Muscle of leg (tissue), 11 donors: ENCODE data around the gene ZNF839. TPM values are rescaled to one million over a fixed set of nuclear protein-coding genes. Genes with fewer than 3 reads are reported as not detected.
A peak's percentile ranks its signal among the peaks of the same experiment; 100 is the strongest.
"Not testable (repeated sequence)": the region's sequence is repeated elsewhere in the genome, so short reads cannot be mapped to it uniquely, and the experiment has no call there.

ENCODE experiments used
- DNase-seq: peaks from one replicate; pipeline ENCODE4 v3.0.0; 2013
- H3K27ac ChIP-seq: one replicate; pipeline ENCODE4 v1.5.1; 2013; ENCODE audit warnings: mild to moderate bottlenecking, low read length, control low read depth
- H3K27me3 ChIP-seq: one replicate; pipeline ENCODE4 v1.6.1; 2013; ENCODE audit warnings: low read length; ENCODE audit not compliant: control insufficient read depth, insufficient read depth
- H3K36me3 ChIP-seq: one replicate; pipeline ENCODE4 v1.6.1; 2013; ENCODE audit warnings: low read length; ENCODE audit not compliant: control insufficient read depth, insufficient read depth
- H3K4me1 ChIP-seq: one replicate; pipeline ENCODE4 v1.6.1; 2013; ENCODE audit warnings: low read length; ENCODE audit not compliant: control insufficient read depth, insufficient read depth
- H3K4me3 ChIP-seq: one replicate; pipeline ENCODE4 v1.5.1; 2013; ENCODE audit warnings: low read length, control low read depth
- H3K9me3 ChIP-seq: replicated peaks from 2 replicates; pipeline ENCODE4 v1.6.1; 2013; ENCODE audit warnings: low read depth, low read length; ENCODE audit not compliant: control insufficient read depth
- WGBS: methylation state at CpG from one replicate; pipeline ENCODE4 v1.1.5; 2013; ENCODE audit warnings: missing lambda C conversion rate; ENCODE audit not compliant: insufficient coverage; 5-methylcytosine and 5-hydroxymethylcytosine counted together
- polyA plus RNA-seq, 8 donors: library from polyadenylated mRNA; unstranded; fragments of 120-200 nt; gene quantifications; one replicate each; pipeline versions ENCODE4 v1.2.1 to v1.2.3, GENCODE V29; 2013; ENCODE audit warnings: inconsistent platforms in 1 of 8, low replicate concordance in 1 of 8; ENCODE audit not compliant: insufficient read length in 8 of 8, insufficient read depth in 1 of 8
- total RNA-seq: library from RNA; stranded (reverse); fragments of 120-200 nt; gene quantifications from one replicate; pipeline ENCODE4 v1.2.4, GENCODE V29; 2013

The ZNF839 gene
- total and polyA plus RNA-seq, 9 donors: 7.7 to 12.5 (median 9.1) TPM

DNA sequence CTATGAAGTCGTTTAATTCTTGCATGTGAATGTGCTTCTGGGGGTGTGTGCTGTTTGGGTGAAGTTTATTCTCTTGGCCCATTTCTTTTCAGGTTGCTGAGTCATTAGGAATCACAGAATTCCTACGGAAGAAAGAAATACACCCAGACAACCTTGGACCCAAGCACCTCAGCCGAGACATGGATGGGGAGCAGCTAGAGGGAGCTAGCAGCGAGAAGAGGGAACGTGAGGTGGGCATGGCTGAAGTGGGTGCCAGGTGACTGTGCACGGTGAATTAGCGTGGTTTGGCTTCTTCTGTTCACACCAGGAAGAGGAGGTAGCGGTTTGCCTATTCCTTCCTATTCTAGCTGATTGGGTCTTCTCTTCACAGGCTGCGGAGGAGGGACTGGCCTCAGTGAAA, 19.2 kb downstream of the ZNF839 start:
- no peak overlapping the region for H3K27ac ChIP-seq
- 86% methylated on average over 4 of the region's 9 CpGs for WGBS

GRCh38 chr14:102341566-102341965, 22.0 kb downstream of the ZNF839 start:
- Histone ChIP-seq H3K27ac (no peak overlapping the region), H3K4me3 (no peak overlapping the region), H3K4me1 (no peaks in the 10 kb centered on the region), H3K36me3 (peaks cover 64% of the 10 kb centered on the region), H3K9me3 (no peaks in the 10 kb centered on the region), H3K27me3 (no peaks in the 10 kb centered on the region)
- DNase-seq: no peak
- WGBS: 89% methylated on average over 6 of the region's 8 CpGs

More for the DNA sequence above, 19.2 kb downstream of the ZNF839 start:
- Histone ChIP-seq H3K9me3 (no peaks in the 10 kb centered on the region), H3K36me3 (peaks cover 48% of the 10 kb centered on the region), H3K27me3 (no peaks in the 10 kb centered on the region), H3K4me3 (no peak overlapping the region), H3K4me1 (no peaks in the 10 kb centered on the region)
- DNase-seq: no peak

GRCh38 chr14:102342238-102342637, 22.7 kb downstream of the ZNF839 start:
- 86% methylated on average over 4 of the region's 5 CpGs for WGBS
- Histone ChIP-seq H3K4me1 (no peaks in the 10 kb centered on the region), H3K27me3 (no peaks in the 10 kb centered on the region), H3K27ac (no peak overlapping the region), H3K4me3 (no peak overlapping the region), H3K9me3 (no peaks in the 10 kb centered on the region), H3K36me3 (peaks cover 70% of the 10 kb centered on the region)
- DNase-seq: no peak

DNA sequence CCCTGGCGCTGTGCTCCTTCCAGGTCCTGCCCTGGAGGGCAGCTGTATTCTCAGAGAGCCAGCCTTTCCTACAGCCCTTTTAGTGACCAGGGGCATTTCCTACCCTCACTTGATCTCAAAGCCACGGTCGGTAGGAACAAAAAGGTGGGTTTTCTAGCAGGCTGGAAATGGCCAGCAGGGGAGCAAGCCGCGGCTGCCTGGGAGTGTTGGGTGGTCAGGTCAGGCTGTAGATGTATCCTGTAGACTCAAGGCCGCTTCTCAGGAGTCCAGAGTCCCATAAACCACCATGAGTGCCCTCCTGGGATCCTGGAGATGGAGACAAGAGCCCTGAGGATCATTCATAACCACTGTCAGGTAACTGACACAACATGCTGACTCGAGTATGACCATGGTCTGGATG, 24.5 kb downstream of the ZNF839 start:
- Histone ChIP-seq H3K27ac (no peak overlapping the region), H3K27me3 (no peaks in the 10 kb centered on the region), H3K9me3 (no peaks in the 10 kb centered on the region), H3K4me1 (no peaks in the 10 kb centered on the region), H3K4me3 (no peak overlapping the region), H3K36me3 (peaks cover 78% of the 10 kb centered on the region)
- DNase-seq: no peak
- WGBS: 93% methylated on average over 3 of the region's 7 CpGs

DNA sequence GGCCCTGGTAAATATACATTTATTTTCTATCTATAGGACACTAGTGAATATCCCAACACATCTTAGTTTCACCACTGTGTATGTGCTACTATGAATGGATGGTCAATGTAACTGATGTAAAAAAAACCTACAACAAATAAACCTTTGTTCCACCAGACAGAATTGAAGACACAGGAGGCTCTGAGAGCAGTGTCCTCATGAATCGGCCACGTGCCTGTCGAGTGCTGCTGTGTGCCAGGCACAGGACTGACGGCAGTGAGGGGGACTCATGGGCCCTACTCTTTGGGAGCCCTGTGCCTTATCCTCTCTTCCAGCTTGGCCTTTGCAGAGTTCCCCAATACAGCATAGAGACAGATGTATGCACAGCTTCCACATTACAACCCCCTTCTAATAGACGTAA, 24.9 kb downstream of the ZNF839 start:
- no peak for DNase-seq
- no peaks in the 10 kb centered on the region for H3K4me1 ChIP-seq
- no peak overlapping the region for H3K4me3 ChIP-seq
- 77% methylated on average over 4 of the region's 5 CpGs for WGBS
- H3K9me3 ChIP-seq: no peaks in the 10 kb centered on the region
- H3K27me3 ChIP-seq: no peaks in the 10 kb centered on the region
- H3K27ac ChIP-seq: no peak overlapping the region
- peaks cover 80% of the 10 kb centered on the region for H3K36me3 ChIP-seq

DNA sequence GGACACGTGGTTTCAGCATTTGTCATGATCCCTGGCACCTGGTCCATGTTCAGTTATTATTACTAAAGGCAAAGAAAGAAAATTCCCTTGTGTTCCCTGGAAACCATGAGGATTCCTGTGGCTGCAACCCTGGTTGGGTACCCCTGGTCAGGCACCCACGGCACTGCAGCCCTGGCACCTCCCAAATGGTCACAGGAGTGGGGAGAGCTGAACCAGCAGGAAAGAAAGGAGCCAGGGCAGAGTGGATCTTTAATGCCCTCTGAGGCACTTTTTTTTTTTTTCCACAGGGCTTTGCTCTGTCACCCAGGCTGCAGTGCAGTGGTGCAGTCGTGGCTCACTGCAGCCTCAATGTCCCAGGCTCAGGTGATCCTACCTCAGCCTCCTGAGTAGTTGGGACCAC, 25.7 kb downstream of the ZNF839 start:
- Histone ChIP-seq H3K27ac (no peak overlapping the region), H3K9me3 (no peaks in the 10 kb centered on the region), H3K4me1 (no peaks in the 10 kb centered on the region), H3K4me3 (no peak overlapping the region), H3K36me3 (peaks cover 76% of the 10 kb centered on the region), H3K27me3 (no peaks in the 10 kb centered on the region)
- no peak for DNase-seq
- WGBS: 100% methylated on average over 1 of the region's 3 CpGs

- Histone ChIP-seq H3K9me3 (no peaks in the 10 kb centered on the region), H3K4me1 (no peaks in the 10 kb centered on the region), H3K27ac (no peak overlapping the region), H3K4me3 (no peak overlapping the region), H3K36me3 (peaks cover 72% of the 10 kb centered on the region), H3K27me3 (no peaks in the 10 kb centered on the region)
- no peak for DNase-seq
- 100% methylated on average over 2 of the region's 4 CpGs for WGBS
Observed at GRCh38 chr14:102346645-102347044, 27.1 kb downstream of the ZNF839 start.

GRCh38 chr14:102348376-102348775, 28.8 kb downstream of the ZNF839 start:
- Histone ChIP-seq H3K27me3 (no peaks in the 10 kb centered on the region), H3K4me3 (no peak overlapping the region), H3K4me1 (no peaks in the 10 kb centered on the region), H3K36me3 (peaks cover 72% of the 10 kb centered on the region), H3K9me3 (no peaks in the 10 kb centered on the region), H3K27ac (no peak overlapping the region)
- no peak for DNase-seq
- 88% methylated on average over 14 of the region's 16 CpGs for WGBS

DNA sequence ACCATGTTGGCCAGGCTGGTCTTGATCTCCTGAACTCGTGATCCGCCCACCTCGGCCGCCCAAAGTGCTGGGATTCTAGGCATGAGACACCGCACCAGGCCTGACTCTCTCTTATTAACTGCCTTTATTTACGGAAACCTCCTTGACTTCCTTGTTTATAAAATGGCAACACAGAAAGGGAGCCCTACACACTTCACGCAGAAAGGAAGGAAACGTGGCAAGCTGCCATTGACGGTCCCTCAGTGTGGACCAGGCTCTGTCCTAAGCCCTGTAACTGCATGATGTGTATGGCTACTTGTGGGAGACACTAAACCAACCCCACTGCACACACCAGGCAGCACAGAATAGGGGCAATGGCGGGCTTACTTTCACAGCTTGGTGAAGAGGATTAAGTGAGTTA, 31.5 kb downstream of the ZNF839 start:
- H3K4me3 ChIP-seq: no peak overlapping the region
- peak overlapping the region; percentile 83 for H3K27ac ChIP-seq
- H3K4me1 ChIP-seq: no peaks in the 10 kb centered on the region
- DNase-seq: peak; percentile 32
- no peaks in the 10 kb centered on the region for H3K9me3 ChIP-seq
- no peaks in the 10 kb centered on the region for H3K27me3 ChIP-seq
- H3K36me3 ChIP-seq: peaks cover 74% of the 10 kb centered on the region
- WGBS: 81% methylated on average over 6 of the region's 10 CpGs

- not testable (repeated sequence) for H3K27ac ChIP-seq
- peak; percentile 63 for DNase-seq
Observed at GRCh38 chr14:102351593-102351992, 32.0 kb downstream of the ZNF839 start.

DNA sequence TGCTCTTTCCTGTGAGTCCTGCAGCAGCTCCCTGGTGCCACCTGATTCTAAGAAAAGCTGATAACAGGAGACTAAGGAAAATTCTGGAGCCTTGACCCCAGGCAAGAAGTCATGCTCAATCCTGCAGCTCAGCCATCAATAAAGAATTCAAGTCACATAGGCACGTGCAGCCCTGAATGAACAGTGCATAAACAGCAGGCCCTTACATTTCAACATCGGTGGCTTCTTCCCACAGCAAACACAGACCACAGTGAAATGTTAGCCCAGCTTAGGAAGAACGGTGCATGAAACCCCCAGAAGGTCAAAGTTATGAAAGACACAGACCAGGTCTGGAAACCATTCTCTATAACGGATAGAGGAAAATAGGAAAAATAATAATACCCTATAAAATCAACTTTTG, 32.7 kb downstream of the ZNF839 start:
- no peaks in the 10 kb centered on the region for H3K9me3 ChIP-seq
- no peaks in the 10 kb centered on the region for H3K27me3 ChIP-seq
- no peaks in the 10 kb centered on the region for H3K4me1 ChIP-seq
- DNase-seq: no peak
- no peak overlapping the region for H3K27ac ChIP-seq
- H3K36me3 ChIP-seq: peaks cover 70% of the 10 kb centered on the region
- no peak overlapping the region for H3K4me3 ChIP-seq
- 71% methylated on average over 1 of the region's 4 CpGs for WGBS

More at GRCh38 chr14:102351593-102351992, 32.0 kb downstream of the ZNF839 start:
- H3K9me3 ChIP-seq, H3K27me3 ChIP-seq, H3K4me3 ChIP-seq, H3K4me1 ChIP-seq: not testable (repeated sequence)
- WGBS: no CpG with 5 or more reads among the region's 9 CpGs
- peaks cover 71% of the 10 kb centered on the region for H3K36me3 ChIP-seq
